NCI-H82 (cell line): ENCODE measurements around the gene PPL.
A peak's percentile ranks its signal among the peaks of the same experiment; 100 is the strongest.
"Not testable (repeated sequence)": the region's sequence is repeated elsewhere in the genome, so short reads cannot be mapped to it uniquely, and the experiment has no call there.

ENCODE experiments used
- DNase-seq: peaks from one replicate; lab custom pipeline; 2025; lab: John Stamatoyannopoulos, UW

Gene PPL, protein sequence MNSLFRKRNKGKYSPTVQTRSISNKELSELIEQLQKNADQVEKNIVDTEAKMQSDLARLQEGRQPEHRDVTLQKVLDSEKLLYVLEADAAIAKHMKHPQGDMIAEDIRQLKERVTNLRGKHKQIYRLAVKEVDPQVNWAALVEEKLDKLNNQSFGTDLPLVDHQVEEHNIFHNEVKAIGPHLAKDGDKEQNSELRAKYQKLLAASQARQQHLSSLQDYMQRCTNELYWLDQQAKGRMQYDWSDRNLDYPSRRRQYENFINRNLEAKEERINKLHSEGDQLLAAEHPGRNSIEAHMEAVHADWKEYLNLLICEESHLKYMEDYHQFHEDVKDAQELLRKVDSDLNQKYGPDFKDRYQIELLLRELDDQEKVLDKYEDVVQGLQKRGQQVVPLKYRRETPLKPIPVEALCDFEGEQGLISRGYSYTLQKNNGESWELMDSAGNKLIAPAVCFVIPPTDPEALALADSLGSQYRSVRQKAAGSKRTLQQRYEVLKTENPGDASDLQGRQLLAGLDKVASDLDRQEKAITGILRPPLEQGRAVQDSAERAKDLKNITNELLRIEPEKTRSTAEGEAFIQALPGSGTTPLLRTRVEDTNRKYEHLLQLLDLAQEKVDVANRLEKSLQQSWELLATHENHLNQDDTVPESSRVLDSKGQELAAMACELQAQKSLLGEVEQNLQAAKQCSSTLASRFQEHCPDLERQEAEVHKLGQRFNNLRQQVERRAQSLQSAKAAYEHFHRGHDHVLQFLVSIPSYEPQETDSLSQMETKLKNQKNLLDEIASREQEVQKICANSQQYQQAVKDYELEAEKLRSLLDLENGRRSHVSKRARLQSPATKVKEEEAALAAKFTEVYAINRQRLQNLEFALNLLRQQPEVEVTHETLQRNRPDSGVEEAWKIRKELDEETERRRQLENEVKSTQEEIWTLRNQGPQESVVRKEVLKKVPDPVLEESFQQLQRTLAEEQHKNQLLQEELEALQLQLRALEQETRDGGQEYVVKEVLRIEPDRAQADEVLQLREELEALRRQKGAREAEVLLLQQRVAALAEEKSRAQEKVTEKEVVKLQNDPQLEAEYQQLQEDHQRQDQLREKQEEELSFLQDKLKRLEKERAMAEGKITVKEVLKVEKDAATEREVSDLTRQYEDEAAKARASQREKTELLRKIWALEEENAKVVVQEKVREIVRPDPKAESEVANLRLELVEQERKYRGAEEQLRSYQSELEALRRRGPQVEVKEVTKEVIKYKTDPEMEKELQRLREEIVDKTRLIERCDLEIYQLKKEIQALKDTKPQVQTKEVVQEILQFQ (N-terminal part only)

GRCh38 chr16:4936991-4937781 lies at the start of gene PPL:
Gene PPL (minus strand): TSS chr16:4937148. CDS start chr16:4937045, 103 bp downstream.
- DNase-seq, result peak; percentile 60

- DNase-seq, result no peak
Observed at GRCh38 chr16:4984174-4984990, 47.4 kb upstream of the PPL start.

- DNase-seq, result peak; percentile 57
Observed at GRCh38 chr16:4982056-4982867, 45.3 kb upstream of the PPL start.

- no peak for DNase-seq
Observed at GRCh38 chr16:4981473-4981872, 44.5 kb upstream of the PPL start.

DNA sequence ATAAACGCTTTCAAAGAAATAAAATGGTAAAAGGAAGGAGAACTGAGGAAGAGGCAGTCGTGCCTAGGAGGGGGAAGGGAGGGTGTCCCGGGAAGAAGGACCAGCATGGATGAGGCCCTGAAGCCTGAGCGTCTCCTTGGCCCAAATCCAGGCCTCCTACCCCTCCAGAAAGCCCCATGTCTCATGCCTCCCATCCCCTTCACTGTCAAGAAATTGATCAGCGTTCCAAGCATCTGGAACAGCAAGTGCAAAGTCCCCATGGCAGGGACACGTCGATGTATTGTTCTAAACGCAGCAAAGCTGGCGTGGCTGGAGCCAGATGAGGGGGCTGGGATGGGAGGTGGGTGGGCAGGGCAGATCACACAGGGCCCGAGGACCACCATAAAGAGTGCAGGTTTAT lies 43.7 kb upstream of the PPL start:
- no peak for DNase-seq

DNA sequence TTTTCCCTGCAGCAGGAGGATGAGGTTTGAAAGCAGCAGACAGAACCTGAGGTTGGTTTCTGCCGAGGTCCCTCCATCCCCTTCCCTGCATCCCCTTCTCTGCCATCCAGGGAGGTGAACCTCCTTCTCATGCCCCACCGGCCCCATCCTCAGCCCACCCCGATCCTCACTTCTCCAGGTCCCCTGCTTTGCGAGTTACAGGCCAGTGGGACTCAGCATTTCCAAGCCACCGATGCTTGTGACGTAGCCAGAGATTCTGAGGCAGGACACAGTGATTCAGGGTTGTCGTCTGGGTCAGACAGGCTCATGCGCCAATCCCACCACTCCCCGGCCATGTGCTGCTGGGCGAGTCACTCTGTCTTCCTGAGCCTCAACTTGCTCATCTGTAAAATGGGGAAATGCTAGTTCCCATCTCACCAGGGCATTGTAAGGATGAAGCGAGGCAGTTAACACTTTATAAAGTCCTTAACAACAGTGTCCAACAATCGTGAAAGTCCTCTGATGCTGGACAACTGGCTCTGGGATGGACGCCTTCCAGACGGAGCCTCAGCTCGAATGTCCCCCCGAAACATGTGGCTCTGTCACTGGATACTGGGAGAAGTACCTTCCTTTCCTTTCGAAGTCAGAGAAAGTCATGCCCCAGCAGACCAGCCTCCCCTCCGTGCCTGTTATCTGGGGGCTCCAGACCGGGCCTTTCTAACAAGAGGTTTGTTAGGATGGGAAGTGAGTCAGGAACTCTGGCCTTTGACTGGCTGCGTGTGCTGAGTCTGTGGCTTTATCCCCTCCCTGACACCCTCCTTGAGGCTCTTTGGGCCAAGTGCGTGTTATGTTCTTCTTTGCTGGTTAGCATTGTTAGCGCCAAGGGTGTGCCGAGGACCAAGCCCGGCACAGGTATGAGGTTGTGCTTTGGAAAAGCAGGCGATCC lies 43.0 kb upstream of the PPL start:
- no peak for DNase-seq

- no peak for DNase-seq
Observed at GRCh38 chr16:4979164-4979563, 42.2 kb upstream of the PPL start.

GRCh38 chr16:4976611-4977145 lies 39.7 kb upstream of the PPL start:
- DNase-seq, result no peak

- no peak for DNase-seq
Observed at GRCh38 chr16:4976079-4976478, 39.1 kb upstream of the PPL start.

DNA sequence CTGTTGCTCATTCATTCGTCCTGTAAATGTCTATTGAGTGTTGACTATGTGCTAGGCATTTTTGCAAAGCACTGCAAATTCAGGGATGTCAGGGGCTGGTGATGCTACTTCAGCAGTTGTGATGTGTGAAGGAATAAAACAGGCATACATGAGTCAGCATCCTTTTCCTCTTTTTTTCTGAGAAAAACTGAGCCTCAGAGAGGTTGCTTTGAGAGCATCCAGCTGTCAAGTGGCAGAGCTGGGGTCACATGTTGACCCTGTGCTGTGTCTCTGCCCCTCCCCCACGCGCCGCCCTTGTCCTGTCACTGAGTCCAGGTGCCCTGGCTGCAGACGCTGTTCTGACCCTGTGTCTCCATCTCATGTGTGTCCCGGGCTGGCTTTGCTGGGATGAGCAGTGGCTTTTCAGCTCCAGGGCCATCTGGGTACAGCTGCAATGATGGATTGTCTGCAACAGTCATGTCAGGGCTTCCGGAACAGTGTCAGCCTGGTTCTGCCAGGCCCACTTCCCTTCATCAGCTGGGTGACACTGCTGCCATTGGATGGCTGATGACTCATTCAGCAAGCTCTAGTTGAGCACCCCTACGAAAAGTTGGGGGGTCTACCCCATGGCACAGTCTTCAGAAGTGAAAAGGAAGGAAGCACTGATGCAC lies 36.1 kb upstream of the PPL start:
- DNase-seq, result no peak

DNA sequence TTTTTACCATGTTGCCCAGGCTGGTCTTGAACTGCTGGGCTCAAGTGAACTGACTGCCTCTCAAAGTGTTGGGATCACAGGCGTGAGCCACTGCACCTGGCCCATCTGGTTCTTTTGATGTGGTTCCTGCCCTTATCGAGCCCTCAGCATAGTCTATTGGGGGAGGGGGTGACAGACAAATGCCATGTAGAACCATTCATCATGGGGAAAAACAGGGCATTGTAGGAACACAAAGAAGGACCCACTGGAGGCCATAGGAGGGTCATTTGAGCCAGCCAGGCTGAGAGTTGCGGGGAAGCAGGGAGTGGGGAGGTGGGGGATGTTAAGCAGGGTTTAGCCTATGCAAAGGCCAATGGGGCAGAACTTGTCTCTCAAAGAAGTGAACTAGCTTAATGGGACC lies 33.1 kb upstream of the PPL start:
- no peak for DNase-seq

DNA sequence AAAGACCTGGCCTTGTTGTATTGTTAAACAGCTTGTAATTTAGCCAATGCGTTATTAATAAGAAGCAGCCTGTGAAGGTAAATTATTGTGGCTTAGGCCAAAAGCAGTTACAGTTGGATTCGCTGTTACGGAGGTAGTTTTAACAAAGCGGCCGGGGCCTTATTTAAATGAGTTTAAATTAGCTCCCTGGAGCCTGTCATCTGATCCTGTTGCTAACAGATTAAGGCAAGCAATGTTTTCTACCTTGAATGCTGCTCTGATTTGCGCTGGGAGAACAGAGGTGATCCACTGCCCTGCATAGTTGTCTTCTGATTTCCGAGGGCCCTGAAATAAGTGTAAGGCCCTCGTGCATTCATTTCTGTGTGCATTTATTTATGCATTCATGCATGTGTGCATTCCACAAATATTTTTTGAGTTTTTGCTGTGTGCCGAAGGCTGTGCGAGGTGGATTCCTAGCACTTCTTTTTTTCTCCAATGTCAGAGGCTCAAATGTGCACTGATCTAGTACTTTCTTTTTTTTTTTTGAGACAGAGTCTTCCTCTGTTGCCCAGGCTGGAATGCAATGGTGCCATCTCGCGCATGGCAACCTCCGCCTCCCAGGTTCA lies 32.0 kb upstream of the PPL start:
- peak; percentile 58 for DNase-seq

GRCh38 chr16:4968278-4968677 lies 31.3 kb upstream of the PPL start:
- DNase-seq, result not testable (repeated sequence)

DNA sequence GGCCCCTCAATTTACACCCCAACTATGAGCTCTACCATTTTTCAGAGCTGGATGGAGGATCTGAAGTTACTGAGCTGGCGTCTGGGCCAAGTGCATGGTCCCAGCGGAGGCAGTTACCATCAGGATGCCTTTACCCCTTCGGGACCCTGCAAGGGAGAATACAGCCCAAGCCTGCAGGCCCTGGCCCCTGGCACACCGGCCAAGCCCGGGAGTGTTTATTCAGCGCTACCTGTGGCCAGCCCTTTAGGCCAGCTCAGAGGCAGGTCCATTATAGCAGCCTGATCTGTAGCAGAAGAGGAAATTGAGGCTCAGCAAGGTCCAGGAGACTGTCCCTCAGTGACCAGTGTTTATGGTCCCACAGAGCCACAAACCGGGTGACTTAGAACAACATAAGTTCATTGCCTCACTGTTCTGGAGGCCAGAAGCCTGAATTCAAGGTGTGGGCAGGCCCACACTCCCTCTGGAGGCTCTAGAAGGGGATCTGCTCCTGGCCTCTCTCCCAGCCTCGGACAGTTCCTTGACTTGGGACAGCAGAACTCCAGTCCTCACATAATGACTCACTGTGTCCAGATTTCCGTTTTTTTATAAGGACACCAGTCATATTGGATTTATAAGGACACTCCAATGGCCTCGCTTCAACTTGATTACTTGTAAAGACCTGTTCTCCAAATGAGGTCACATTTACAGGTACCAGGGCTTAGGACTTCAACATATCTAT lies 29.9 kb upstream of the PPL start:
- no peak for DNase-seq

GRCh38 chr16:4963527-4963926 lies 26.6 kb upstream of the PPL start:
- DNase-seq, result not testable (repeated sequence)

- no peak for DNase-seq
Observed at GRCh38 chr16:4962716-4963115, 25.8 kb upstream of the PPL start.

GRCh38 chr16:4960579-4960978 lies 23.6 kb upstream of the PPL start:
- no peak for DNase-seq
